K562 (cell line): ENCODE measurements around the gene SERPINA7. TPM values are rescaled to one million over a fixed set of nuclear protein-coding genes. Genes with fewer than 3 reads are reported as not detected.

Experiments
- ATAC-seq: fragments of 200-7000 bp; cut with Tn5 transposase; 3 replicates; pipeline ENCODE4 v1.9.1; 2020; ENCODE audit warnings: moderate library complexity
- BruUV-seq: library from RNA; stranded (reverse); fragments of 400-500 nt; replicated peaks from 2 replicates; lab custom pipeline; 2021; lab: Mats Ljungman, UMichigan
- CTCF ChIA-PET: fragments of 300-600 bp; formaldehyde crosslinking; extraction: SDS; loops from one replicate; lab custom pipeline; 2021; ENCODE audit warnings: low intra/inter-chr PET ratio; lab: Yijun Ruan, JAX
- POLR2A ChIA-PET: fragments of 300-600, 350-650 bp; sonication (Branson Sonifier 250); formaldehyde crosslinking; extraction: SDS; loops from one replicate; lab custom pipeline; 2021; ENCODE audit warnings: antibody characterized with exemption, inconsistent platforms; lab: Yijun Ruan, JAX
- DNase-seq, 4 experiments: peaks; one replicate each; pipeline versions ENCODE4 v3.0.0 to v3.0.0-alpha.2; 2011 to 2018; ENCODE audit warnings: low spot score in 3 of 4, mixed read lengths in 3 of 4; ENCODE audit errors: extremely low read depth in 1 of 4
- FAIRE-seq: peaks from 2 replicates; lab custom pipeline; 2011; peaks lifted over from hg19 to GRCh38; lab: Jason Lieb, UNC
- H2AFZ ChIP-seq: 2 replicates; pipeline ENCODE4 v1.6.0; 2011; ENCODE audit warnings: low read depth, low read length, control low read depth, inconsistent platforms
- H3K27ac ChIP-seq: fragments of 200-600 bp; 3 replicates; pipeline ENCODE4 v1.8.0; 2011; ENCODE audit warnings: low read depth, mild to moderate bottlenecking, control low read depth, inconsistent platforms, low read length, moderate library complexity, mixed read lengths; ENCODE audit errors: extremely low read depth
- H3K27me3 ChIP-seq, 2 experiments: fragments of 300-600 bp in 1 of 2; 2 replicates in 1 of 2; 3 replicates in 1 of 2; pipeline versions ENCODE4 v1.6.0 to v1.8.0; 2011; ENCODE audit warnings: inconsistent platforms in 2 of 2, low read length in 2 of 2, mild to moderate bottlenecking in 1 of 2, mixed read lengths in 1 of 2, moderate library complexity in 1 of 2; ENCODE audit not compliant: control insufficient read depth in 2 of 2, insufficient read depth in 2 of 2
- H3K36me3 ChIP-seq: fragments of 300-600 bp; 3 replicates; pipeline ENCODE4 v1.8.0; 2011; ENCODE audit warnings: mild to moderate bottlenecking, low read length, inconsistent platforms; ENCODE audit not compliant: control insufficient read depth, insufficient read depth
- H3K4me1 ChIP-seq, 2 experiments: fragments of 200-600 bp in 1 of 2; replicated peaks in 1 of 2; 2 replicates in 1 of 2; 3 replicates in 1 of 2; pipeline versions ENCODE4 v1.5.1 to v1.8.0; 2011; ENCODE audit warnings: inconsistent platforms in 2 of 2, low read length in 2 of 2, mild to moderate bottlenecking in 1 of 2, mixed read lengths in 1 of 2, moderate library complexity in 1 of 2; ENCODE audit not compliant: control insufficient read depth in 2 of 2, insufficient read depth in 2 of 2
- H3K4me2 ChIP-seq: 2 replicates; pipeline ENCODE4 v1.6.1; 2011; ENCODE audit warnings: low read length, control low read depth, inconsistent platforms, mixed read lengths; ENCODE audit not compliant: insufficient read depth
- H3K4me3 ChIP-seq: fragments of 200-600 bp; sonication (generic), shearing (Covaris generic); 2 replicates; pipeline ENCODE4 v1.5.1; 2016; ENCODE audit warnings: control low read depth, inconsistent platforms
- H3K79me2 ChIP-seq: fragments of 200-600 bp; 3 replicates; pipeline ENCODE4 v1.8.0; 2011; ENCODE audit warnings: low read length, inconsistent platforms; ENCODE audit not compliant: control insufficient read depth, insufficient read depth
- H3K9ac ChIP-seq, 2 experiments: 2 replicates each; pipeline versions ENCODE4 v1.6.0 to v1.6.1; 2011; ENCODE audit warnings: low read depth in 2 of 2, low read length in 2 of 2, control low read depth in 1 of 2, inconsistent platforms in 1 of 2, mild to moderate bottlenecking in 1 of 2, mixed read lengths in 1 of 2; ENCODE audit not compliant: insufficient read depth in 1 of 2
- H3K9me1 ChIP-seq: one replicate; pipeline ENCODE4 v1.6.0; 2011; ENCODE audit warnings: inconsistent platforms, mild to moderate bottlenecking, low read length, moderate library complexity; ENCODE audit not compliant: control insufficient read depth, insufficient read depth
- H3K9me3 ChIP-seq: replicated peaks from 2 replicates; pipeline ENCODE4 v1.5.1; 2011; ENCODE audit warnings: low read depth, low read length, inconsistent platforms; ENCODE audit not compliant: control insufficient read depth, insufficient read depth
- H4K20me1 ChIP-seq: replicated peaks from 2 replicates; pipeline ENCODE4 v1.6.1; 2011; ENCODE audit warnings: low read length, inconsistent platforms, mixed read lengths; ENCODE audit not compliant: control insufficient read depth, insufficient read depth
- DPF2 ChIP-seq: fragments of 450-650 bp; IDR thresholded peaks from 2 replicates; pipeline ENCODE4 v1.6.1; 2016
- PHTF2 ChIP-seq: fragments of 250-450 bp; sonication (Bioruptor Pico); IDR thresholded peaks from 2 replicates; pipeline ENCODE4 v1.5.0; 2021; ENCODE audit warnings: mild to moderate bottlenecking
- ZNF668 ChIP-seq: fragments of 250-450 bp; sonication (Bioruptor Pico); IDR thresholded peaks from 2 replicates; pipeline ENCODE4 v1.8.0; 2022; ENCODE audit warnings: mild to moderate bottlenecking, inconsistent platforms
- whole genome bisulfite sequencing: fragments of 100-300 bp; shearing (Covaris generic); methylation state at CpG from one replicate; pipeline ENCODE4 v1.1.6; 2016; ENCODE audit warnings: low coverage, mixed read lengths; ENCODE audit not compliant: insufficient coverage; ENCODE audit errors: missing lambda C conversion rate; 5-methylcytosine and 5-hydroxymethylcytosine counted together
- in situ Hi-C: fragments of 300-500 bp; cut with MboI; formaldehyde crosslinking; loops from 4 replicates; pipeline ENCODE4 v1.15.0; 2018; ENCODE audit warnings: inconsistent platforms, mixed read lengths
- intact Hi-C: fragments of 100-400 bp; cut with micrococcal nuclease; formaldehyde crosslinking; loops from 2 replicates; pipeline ENCODE4 v1.14.2; 2022
- polyA plus RNA-seq, 8 experiments: library from polyadenylated mRNA; depleted of rRNA in 4 of 8; stranded (reverse) in 5 of 8; unstranded in 3 of 8; fragments of >200 nt; fragmentation: Nextera tagmentation in 2 of 8; fragmentation: Illumina TruSeq in 1 of 8; extraction: Ambion mirVana in 2 of 8; extraction: Trizol in 1 of 8; gene quantifications; 2 replicates each; pipeline versions ENCODE4 v1.2.1 to v1.2.3, GENCODE V29; 2011 to 2014; ENCODE audit warnings: inconsistent platforms in 1 of 8, missing spikeins in 1 of 8
- total RNA-seq, 7 experiments: library from RNA; depleted of rRNA in 6 of 7; stranded (reverse); fragments of >200 nt in 6 of 7; fragmentation: Illumina TruSeq in 2 of 7; extraction: Trizol in 2 of 7; gene quantifications; 2 replicates each; pipeline versions ENCODE4 v1.2.1 to v1.2.3, GENCODE V29; 2011 to 2021; ENCODE audit warnings: low replicate concordance in 1 of 7
- TF ChIP-seq, protein P1 (sequence below): IDR thresholded peaks from 2 replicates; pipeline ENCODE4 v1.6.1; 2011; ENCODE audit warnings: borderline replicate concordance, low read depth, mild to moderate bottlenecking, moderate library complexity, low read length; ENCODE audit not compliant: insufficient read depth, poor library complexity, severe bottlenecking
- TF ChIP-seq, protein P2 (sequence below): fragments of 450-650 bp; conservative IDR thresholded peaks from 2 replicates; pipeline ENCODE4 v1.6.1; 2016; ENCODE audit warnings: missing genetic modification characterization, low read depth, mild to moderate bottlenecking, missing compliant biosample characterization, moderate library complexity
- TF ChIP-seq, protein P3 (sequence below): fragments of 250-450 bp; sonication (Bioruptor Pico); IDR thresholded peaks from 2 replicates; pipeline ENCODE4 v1.5.0; 2022; ENCODE audit warnings: mild to moderate bottlenecking
- TF ChIP-seq, protein P4 (sequence below), 3 experiments: fragments of 200-800 bp in 1 of 3; fragments of 250-450 bp in 1 of 3; fragments of 450-650 bp in 1 of 3; sonication (Bioruptor Pico) in 1 of 3; sonication (Bioruptor generic) in 1 of 3; formaldehyde crosslinking in 1 of 3; IDR thresholded peaks; 2 replicates each; pipeline versions ENCODE4 v1.6.1 to v1.8.0; 2016 to 2022; ENCODE audit warnings: mild to moderate bottlenecking in 2 of 3, missing genetic modification characterization in 2 of 3, missing compliant biosample characterization in 1 of 3, moderate library complexity in 1 of 3
- TF ChIP-seq, protein P5 (sequence below): fragments of 450-650 bp; formaldehyde crosslinking; IDR thresholded peaks from 2 replicates; pipeline ENCODE4 v1.4.0; 2020; ENCODE audit warnings: mild to moderate bottlenecking, moderate library complexity

SERPINA7 gene
- total and polyA plus RNA-seq, 9 of the 15 experiments (the other 6 are each of a cell fraction or from before 2014, with no cell fraction given): not detected

DNA sequence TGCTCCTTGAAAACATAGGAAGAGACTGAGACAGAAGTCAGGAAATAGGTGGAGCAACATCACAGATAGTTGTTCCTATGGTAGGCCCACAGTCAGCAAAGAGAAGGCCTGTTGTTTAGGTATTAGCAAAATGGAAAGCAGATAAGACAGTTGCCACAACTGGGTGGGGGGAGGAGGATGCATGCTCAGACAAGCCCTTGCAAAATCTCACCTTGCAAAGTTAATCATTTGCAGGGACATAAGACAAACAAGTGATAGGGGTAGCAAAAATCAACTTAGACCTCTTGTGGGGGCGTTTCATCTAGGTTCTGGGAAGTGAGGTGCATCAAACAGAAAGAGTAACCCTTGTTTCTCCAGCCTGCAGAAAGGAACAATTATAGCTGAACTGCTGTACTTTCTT, 30.7 kb downstream of the SERPINA7 start:
- FAIRE-seq: no peak
- POLR2A ChIA-PET: no interaction called here
- no peak for TF ChIP-seq ZNF668 (CRISPR knock-in tag)
- TF ChIP-seq, protein P1, sequence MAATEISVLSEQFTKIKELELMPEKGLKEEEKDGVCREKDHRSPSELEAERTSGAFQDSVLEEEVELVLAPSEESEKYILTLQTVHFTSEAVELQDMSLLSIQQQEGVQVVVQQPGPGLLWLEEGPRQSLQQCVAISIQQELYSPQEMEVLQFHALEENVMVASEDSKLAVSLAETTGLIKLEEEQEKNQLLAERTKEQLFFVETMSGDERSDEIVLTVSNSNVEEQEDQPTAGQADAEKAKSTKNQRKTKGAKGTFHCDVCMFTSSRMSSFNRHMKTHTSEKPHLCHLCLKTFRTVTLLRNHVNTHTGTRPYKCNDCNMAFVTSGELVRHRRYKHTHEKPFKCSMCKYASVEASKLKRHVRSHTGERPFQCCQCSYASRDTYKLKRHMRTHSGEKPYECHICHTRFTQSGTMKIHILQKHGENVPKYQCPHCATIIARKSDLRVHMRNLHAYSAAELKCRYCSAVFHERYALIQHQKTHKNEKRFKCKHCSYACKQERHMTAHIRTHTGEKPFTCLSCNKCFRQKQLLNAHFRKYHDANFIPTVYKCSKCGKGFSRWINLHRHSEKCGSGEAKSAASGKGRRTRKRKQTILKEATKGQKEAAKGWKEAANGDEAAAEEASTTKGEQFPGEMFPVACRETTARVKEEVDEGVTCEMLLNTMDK: no peak
- TF ChIP-seq, protein P2, sequence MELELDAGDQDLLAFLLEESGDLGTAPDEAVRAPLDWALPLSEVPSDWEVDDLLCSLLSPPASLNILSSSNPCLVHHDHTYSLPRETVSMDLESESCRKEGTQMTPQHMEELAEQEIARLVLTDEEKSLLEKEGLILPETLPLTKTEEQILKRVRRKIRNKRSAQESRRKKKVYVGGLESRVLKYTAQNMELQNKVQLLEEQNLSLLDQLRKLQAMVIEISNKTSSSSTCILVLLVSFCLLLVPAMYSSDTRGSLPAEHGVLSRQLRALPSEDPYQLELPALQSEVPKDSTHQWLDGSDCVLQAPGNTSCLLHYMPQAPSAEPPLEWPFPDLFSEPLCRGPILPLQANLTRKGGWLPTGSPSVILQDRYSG (tag): no peak
- no peak for TF ChIP-seq PHTF2
- TF ChIP-seq, protein P3, sequence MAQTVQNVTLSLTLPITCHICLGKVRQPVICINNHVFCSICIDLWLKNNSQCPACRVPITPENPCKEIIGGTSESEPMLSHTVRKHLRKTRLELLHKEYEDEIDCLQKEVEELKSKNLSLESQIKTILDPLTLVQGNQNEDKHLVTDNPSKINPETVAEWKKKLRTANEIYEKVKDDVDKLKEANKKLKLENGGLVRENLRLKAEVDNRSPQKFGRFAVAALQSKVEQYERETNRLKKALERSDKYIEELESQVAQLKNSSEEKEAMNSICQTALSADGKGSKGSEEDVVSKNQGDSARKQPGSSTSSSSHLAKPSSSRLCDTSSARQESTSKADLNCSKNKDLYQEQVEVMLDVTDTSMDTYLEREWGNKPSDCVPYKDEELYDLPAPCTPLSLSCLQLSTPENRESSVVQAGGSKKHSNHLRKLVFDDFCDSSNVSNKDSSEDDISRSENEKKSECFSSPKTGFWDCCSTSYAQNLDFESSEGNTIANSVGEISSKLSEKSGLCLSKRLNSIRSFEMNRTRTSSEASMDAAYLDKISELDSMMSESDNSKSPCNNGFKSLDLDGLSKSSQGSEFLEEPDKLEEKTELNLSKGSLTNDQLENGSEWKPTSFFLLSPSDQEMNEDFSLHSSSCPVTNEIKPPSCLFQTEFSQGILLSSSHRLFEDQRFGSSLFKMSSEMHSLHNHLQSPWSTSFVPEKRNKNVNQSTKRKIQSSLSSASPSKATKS (CRISPR knock-in tag): no peak
- no peak for TF ChIP-seq DPF2
- TF ChIP-seq, protein P4, sequence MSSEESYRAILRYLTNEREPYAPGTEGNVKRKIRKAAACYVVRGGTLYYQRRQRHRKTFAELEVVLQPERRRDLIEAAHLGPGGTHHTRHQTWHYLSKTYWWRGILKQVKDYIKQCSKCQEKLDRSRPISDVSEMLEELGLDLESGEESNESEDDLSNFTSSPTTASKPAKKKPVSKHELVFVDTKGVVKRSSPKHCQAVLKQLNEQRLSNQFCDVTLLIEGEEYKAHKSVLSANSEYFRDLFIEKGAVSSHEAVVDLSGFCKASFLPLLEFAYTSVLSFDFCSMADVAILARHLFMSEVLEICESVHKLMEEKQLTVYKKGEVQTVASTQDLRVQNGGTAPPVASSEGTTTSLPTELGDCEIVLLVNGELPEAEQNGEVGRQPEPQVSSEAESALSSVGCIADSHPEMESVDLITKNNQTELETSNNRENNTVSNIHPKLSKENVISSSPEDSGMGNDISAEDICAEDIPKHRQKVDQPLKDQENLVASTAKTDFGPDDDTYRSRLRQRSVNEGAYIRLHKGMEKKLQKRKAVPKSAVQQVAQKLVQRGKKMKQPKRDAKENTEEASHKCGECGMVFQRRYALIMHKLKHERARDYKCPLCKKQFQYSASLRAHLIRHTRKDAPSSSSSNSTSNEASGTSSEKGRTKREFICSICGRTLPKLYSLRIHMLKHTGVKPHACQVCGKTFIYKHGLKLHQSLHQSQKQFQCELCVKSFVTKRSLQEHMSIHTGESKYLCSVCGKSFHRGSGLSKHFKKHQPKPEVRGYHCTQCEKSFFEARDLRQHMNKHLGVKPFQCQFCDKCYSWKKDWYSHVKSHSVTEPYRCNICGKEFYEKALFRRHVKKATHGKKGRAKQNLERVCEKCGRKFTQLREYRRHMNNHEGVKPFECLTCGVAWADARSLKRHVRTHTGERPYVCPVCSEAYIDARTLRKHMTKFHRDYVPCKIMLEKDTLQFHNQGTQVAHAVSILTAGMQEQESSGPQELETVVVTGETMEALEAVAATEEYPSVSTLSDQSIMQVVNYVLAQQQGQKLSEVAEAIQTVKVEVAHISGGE (CRISPR knock-in tag; IDR thresholded peaks at IDR 0.05): no peak
- TF ChIP-seq, protein P5, sequence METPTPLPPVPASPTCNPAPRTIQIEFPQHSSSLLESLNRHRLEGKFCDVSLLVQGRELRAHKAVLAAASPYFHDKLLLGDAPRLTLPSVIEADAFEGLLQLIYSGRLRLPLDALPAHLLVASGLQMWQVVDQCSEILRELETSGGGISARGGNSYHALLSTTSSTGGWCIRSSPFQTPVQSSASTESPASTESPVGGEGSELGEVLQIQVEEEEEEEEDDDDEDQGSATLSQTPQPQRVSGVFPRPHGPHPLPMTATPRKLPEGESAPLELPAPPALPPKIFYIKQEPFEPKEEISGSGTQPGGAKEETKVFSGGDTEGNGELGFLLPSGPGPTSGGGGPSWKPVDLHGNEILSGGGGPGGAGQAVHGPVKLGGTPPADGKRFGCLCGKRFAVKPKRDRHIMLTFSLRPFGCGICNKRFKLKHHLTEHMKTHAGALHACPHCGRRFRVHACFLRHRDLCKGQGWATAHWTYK: no peak
- Histone ChIP-seq H3K79me2 (no peaks in the 10 kb centered on the region), H4K20me1 (no peaks in the 10 kb centered on the region), H3K9me3 (no peaks in the 10 kb centered on the region), H3K27me3 (no peaks in the 10 kb centered on the region), H2AFZ (no peak overlapping the region), H3K9ac (no peak overlapping the region), H3K4me1 (no peaks in the 10 kb centered on the region), H3K4me3 (no peak overlapping the region), H3K4me2 (no peak overlapping the region), H3K9me1 (no peaks in the 10 kb centered on the region), H3K27ac (no peak overlapping the region), H3K36me3 (no peaks in the 10 kb centered on the region)
- no TSS peak for BruUV-seq
- intact Hi-C loops: no loop called here
- in situ Hi-C loops: no loop called here
- ATAC-seq: no peak
- no peak for DNase-seq
- CTCF ChIA-PET: no interaction called here
- WGBS: 0% methylated on average over 1 of the region's 1 CpG
